Neural cell (in vitro differentiated cells): ENCODE data around the gene IL18R1. TPM values are rescaled to one million over a fixed set of nuclear protein-coding genes. Genes with fewer than 3 reads are reported as not detected.

Experiments
- polyA plus RNA-seq: library from polyadenylated mRNA; depleted of rRNA; stranded (reverse); fragments of >200 nt; gene quantifications from 2 replicates; pipeline ENCODE4 v1.2.3, GENCODE V29; 2014
- small RNA-seq, 3 experiments: library from RNA; depleted of rRNA; stranded (forward); fragments of <200 nt; gene quantifications; one replicate each; pipeline ENCODE3, GENCODE V24; 2012

Gene IL18R1
- polyA plus RNA-seq, 1 donor from 2014 or later, result 0.09 TPM

Small RNA genes lying within 50 kb of the gene (small RNA-seq; reads per million reads assigned to genes)
- gene MIR4772, result 0 reads per million in 3 experiments

Other genes with a start within 250 kb of the IL18R1 start
- 0.40 TPM in 1 of 2 replicates, not detected in the other for gene IL1R1, start 213.1 kb upstream of the IL18R1 start, polyA plus RNA-seq
- gene IL1RL2, start 168.8 kb upstream of the IL18R1 start, polyA plus RNA-seq, result not detected in 2 replicates
- gene IL1RL1, start 44.2 kb upstream of the IL18R1 start, polyA plus RNA-seq, result not detected in 2 replicates
- not detected in 2 replicates for gene IL18RAP, start 67.4 kb downstream of the IL18R1 start, polyA plus RNA-seq
- 0.06 and 0.15 TPM in 2 replicates for gene SLC9A4, start 117.4 kb downstream of the IL18R1 start, polyA plus RNA-seq